MM.1S (cell line): Measurements from ENCODE around the gene SLC66A3.

Source experiments
- CTCF ChIP-seq: fragments of 300-600 bp; sonication (generic); IDR thresholded peaks from 2 replicates; pipeline ENCODE4 v1.5.1; 2016; ENCODE audit warnings: antibody characterized with exemption, low read length, mixed read lengths
- EZH2 ChIP-seq: fragments of 300-600 bp; sonication (generic); optimal IDR thresholded peaks from 2 replicates; pipeline ENCODE3; 2017; ENCODE audit warnings: low read depth, mild to moderate bottlenecking, antibody characterized with exemption, low read length, mixed read lengths
- EZH2phosphoT487 ChIP-seq: fragments of 300-600 bp; sonication (generic); IDR thresholded peaks from 2 replicates; pipeline ENCODE4 v1.6.1; 2018; ENCODE audit warnings: antibody characterized with exemption, low read length

- no peak for TF ChIP-seq CTCF
- TF ChIP-seq EZH2 = no peak
- no peak for TF ChIP-seq EZH2phosphoT487
Measured at GRCh38 chr2:11154016-11154922, 998 bp upstream of the SLC66A3 start.
